ENCODE measurements around the gene CC2D2B. TPM values are rescaled to one million over a fixed set of nuclear protein-coding genes. Genes with fewer than 3 reads are reported as not detected.

CC2D2B gene
- total RNA-seq, 1 experiment from 2014 or later, result 0.30 TPM

GRCh38 chr10:95920798-95921426, 13.1 kb downstream of the CC2D2B start:
- H3K9ac ChIP-seq (ENCODE audit: low read length), result no peak overlapping the region

GRCh38 chr10:95925033-95925432, 17.3 kb downstream of the CC2D2B start:
- no peak for DNase-seq
- H3K27me3 ChIP-seq (ENCODE audit: low read length), result no peaks in the 10 kb centered on the region
- no peaks in the 10 kb centered on the region for H4K20me1 ChIP-seq (ENCODE audit: insufficient read depth, low read depth, low read length)
- H3K9ac ChIP-seq (ENCODE audit: low read length), result no peak overlapping the region
- no peak overlapping the region for H3K4me3 ChIP-seq (ENCODE audit: low read length)
- H3K9me3 ChIP-seq (ENCODE audit: low read length), result no peaks in the 10 kb centered on the region
- no peaks in the 10 kb centered on the region for H3K36me3 ChIP-seq (ENCODE audit: insufficient read depth, low read length)
- no peak overlapping the region for H2AFZ ChIP-seq (ENCODE audit: low read length)
- no peaks in the 10 kb centered on the region for H3K9me2 ChIP-seq (replicated peaks; ENCODE audit: insufficient read depth, low read length)
- H3K79me2 ChIP-seq (ENCODE audit: low read length), result no peaks in the 10 kb centered on the region
- no peaks in the 10 kb centered on the region for H3K4me1 ChIP-seq (ENCODE audit: low read length)
- H3K4me2 ChIP-seq (ENCODE audit: low read depth, low read length, poor library complexity, severe bottlenecking), result no peak overlapping the region
- H3K27ac ChIP-seq (ENCODE audit: low read length), result no peak overlapping the region

More at GRCh38 chr10:95920798-95921426, 13.1 kb downstream of the CC2D2B start:
- H3K79me2 ChIP-seq (ENCODE audit: low read length), result no peaks in the 10 kb centered on the region
- H3K4me1 ChIP-seq (ENCODE audit: low read length), result no peaks in the 10 kb centered on the region
- H3K4me2 ChIP-seq (ENCODE audit: low read depth, low read length, poor library complexity, severe bottlenecking), result no peak overlapping the region
- no peak for DNase-seq
- no peak overlapping the region for H3K4me3 ChIP-seq (ENCODE audit: low read length)
- H3K9me2 ChIP-seq (replicated peaks; ENCODE audit: insufficient read depth, low read length), result no peaks in the 10 kb centered on the region
- no peak overlapping the region for H3K27ac ChIP-seq (ENCODE audit: low read length)
- H3K9me3 ChIP-seq (ENCODE audit: low read length), result no peaks in the 10 kb centered on the region
- H3K36me3 ChIP-seq (ENCODE audit: insufficient read depth, low read length), result no peaks in the 10 kb centered on the region
- no peaks in the 10 kb centered on the region for H4K20me1 ChIP-seq (ENCODE audit: insufficient read depth, low read depth, low read length)
- H2AFZ ChIP-seq (ENCODE audit: low read length), result no peak overlapping the region
- H3K27me3 ChIP-seq (ENCODE audit: low read length), result no peaks in the 10 kb centered on the region

GRCh38 chr10:95935429-95935828, 27.7 kb downstream of the CC2D2B start:
- no peak overlapping the region for H3K9ac ChIP-seq (ENCODE audit: low read length)
- H3K9me3 ChIP-seq (ENCODE audit: low read length), result no peaks in the 10 kb centered on the region
- no peak overlapping the region for H3K4me2 ChIP-seq (ENCODE audit: low read depth, low read length, poor library complexity, severe bottlenecking)
- H3K4me3 ChIP-seq (ENCODE audit: low read length), result no peak overlapping the region
- H3K9me2 ChIP-seq (replicated peaks; ENCODE audit: insufficient read depth, low read length), result no peaks in the 10 kb centered on the region
- H2AFZ ChIP-seq (ENCODE audit: low read length), result no peak overlapping the region
- no peak overlapping the region for H3K27ac ChIP-seq (ENCODE audit: low read length)
- no peaks in the 10 kb centered on the region for H3K79me2 ChIP-seq (ENCODE audit: low read length)
- no peaks in the 10 kb centered on the region for H4K20me1 ChIP-seq (ENCODE audit: insufficient read depth, low read depth, low read length)
- no peak for DNase-seq
- no peaks in the 10 kb centered on the region for H3K4me1 ChIP-seq (ENCODE audit: low read length)
- H3K27me3 ChIP-seq (ENCODE audit: low read length), result no peaks in the 10 kb centered on the region
- H3K36me3 ChIP-seq (ENCODE audit: insufficient read depth, low read length), result no peaks in the 10 kb centered on the region

GRCh38 chr10:95941115-95941514, 33.3 kb downstream of the CC2D2B start:
- Histone ChIP-seq H3K27ac (ENCODE audit: low read length) (no peak overlapping the region), H3K4me1 (ENCODE audit: low read length) (no peaks in the 10 kb centered on the region), H3K27me3 (ENCODE audit: low read length) (no peaks in the 10 kb centered on the region), H3K9me3 (ENCODE audit: low read length) (no peaks in the 10 kb centered on the region), H3K36me3 (ENCODE audit: insufficient read depth, low read length) (no peaks in the 10 kb centered on the region), H3K9ac (ENCODE audit: low read length) (no peak overlapping the region), H3K79me2 (ENCODE audit: low read length) (no peaks in the 10 kb centered on the region), H3K4me2 (ENCODE audit: low read depth, low read length, poor library complexity, severe bottlenecking) (no peak overlapping the region), H4K20me1 (ENCODE audit: insufficient read depth, low read depth, low read length) (no peaks in the 10 kb centered on the region), H2AFZ (ENCODE audit: low read length) (no peak overlapping the region), H3K4me3 (ENCODE audit: low read length) (no peak overlapping the region), H3K9me2 (replicated peaks; ENCODE audit: insufficient read depth, low read length) (no peaks in the 10 kb centered on the region)
- no peak for DNase-seq

GRCh38 chr10:95963202-95963990, 55.6 kb downstream of the CC2D2B start:
- H3K4me3 ChIP-seq (ENCODE audit: low read length), result no peak overlapping the region
- H2AFZ ChIP-seq (ENCODE audit: low read length), result no peak overlapping the region
- no peak overlapping the region for H3K4me2 ChIP-seq (ENCODE audit: low read depth, low read length, poor library complexity, severe bottlenecking)
- peaks cover 5% of the 10 kb centered on the region for H3K4me1 ChIP-seq (ENCODE audit: low read length)
- no peaks in the 10 kb centered on the region for H3K9me2 ChIP-seq (replicated peaks; ENCODE audit: insufficient read depth, low read length)
- DNase-seq, result no peak
- no peak overlapping the region for H3K27ac ChIP-seq (ENCODE audit: low read length)
- no peak overlapping the region for H3K9ac ChIP-seq (ENCODE audit: low read length)
- no peaks in the 10 kb centered on the region for H4K20me1 ChIP-seq (ENCODE audit: insufficient read depth, low read depth, low read length)
- H3K9me3 ChIP-seq (ENCODE audit: low read length), result no peaks in the 10 kb centered on the region
- no peaks in the 10 kb centered on the region for H3K27me3 ChIP-seq (ENCODE audit: low read length)
- no peaks in the 10 kb centered on the region for H3K36me3 ChIP-seq (ENCODE audit: insufficient read depth, low read length)
- no peaks in the 10 kb centered on the region for H3K79me2 ChIP-seq (ENCODE audit: low read length)

- Histone ChIP-seq H3K9ac (ENCODE audit: low read length) (no peak overlapping the region), H3K4me3 (ENCODE audit: low read length) (no peak overlapping the region), H3K36me3 (ENCODE audit: insufficient read depth, low read length) (no peaks in the 10 kb centered on the region), H3K79me2 (ENCODE audit: low read length) (no peaks in the 10 kb centered on the region), H3K27ac (ENCODE audit: low read length) (no peak overlapping the region), H4K20me1 (ENCODE audit: insufficient read depth, low read depth, low read length) (no peaks in the 10 kb centered on the region), H3K9me3 (ENCODE audit: low read length) (no peaks in the 10 kb centered on the region), H3K4me1 (ENCODE audit: low read length) (peaks cover 5% of the 10 kb centered on the region), H3K27me3 (ENCODE audit: low read length) (no peaks in the 10 kb centered on the region), H3K4me2 (ENCODE audit: low read depth, low read length, poor library complexity, severe bottlenecking) (no peak overlapping the region), H2AFZ (ENCODE audit: low read length) (no peak overlapping the region), H3K9me2 (replicated peaks; ENCODE audit: insufficient read depth, low read length) (no peaks in the 10 kb centered on the region)
- no peak for DNase-seq
Observed at GRCh38 chr10:95963991-95964389, 56.2 kb downstream of the CC2D2B start.

GRCh38 chr10:95964756-95965155, 57.0 kb downstream of the CC2D2B start:
- H3K27ac ChIP-seq (ENCODE audit: low read length), result no peak overlapping the region
- H3K9me2 ChIP-seq (replicated peaks; ENCODE audit: insufficient read depth, low read length), result no peaks in the 10 kb centered on the region
- H2AFZ ChIP-seq (ENCODE audit: low read length), result no peak overlapping the region
- H3K27me3 ChIP-seq (ENCODE audit: low read length), result no peaks in the 10 kb centered on the region
- no peak overlapping the region for H3K4me3 ChIP-seq (ENCODE audit: low read length)
- no peak overlapping the region for H3K4me2 ChIP-seq (ENCODE audit: low read depth, low read length, poor library complexity, severe bottlenecking)
- H4K20me1 ChIP-seq (ENCODE audit: insufficient read depth, low read depth, low read length), result no peaks in the 10 kb centered on the region
- no peaks in the 10 kb centered on the region for H3K79me2 ChIP-seq (ENCODE audit: low read length)
- H3K9me3 ChIP-seq (ENCODE audit: low read length), result no peaks in the 10 kb centered on the region
- H3K9ac ChIP-seq (ENCODE audit: low read length), result no peak overlapping the region
- H3K4me1 ChIP-seq (ENCODE audit: low read length), result peaks cover 5% of the 10 kb centered on the region
- DNase-seq, result no peak
- H3K36me3 ChIP-seq (ENCODE audit: insufficient read depth, low read length), result no peaks in the 10 kb centered on the region

GRCh38 chr10:95976362-95977229, 68.8 kb downstream of the CC2D2B start:
- Histone ChIP-seq H3K9me2 (replicated peaks; ENCODE audit: insufficient read depth, low read length) (no peaks in the 10 kb centered on the region), H2AFZ (ENCODE audit: low read length) (no peak overlapping the region), H3K4me2 (ENCODE audit: low read depth, low read length, poor library complexity, severe bottlenecking) (no peak overlapping the region), H3K4me3 (ENCODE audit: low read length) (no peak overlapping the region), H3K9me3 (ENCODE audit: low read length) (no peaks in the 10 kb centered on the region), H3K9ac (ENCODE audit: low read length) (no peak overlapping the region), H3K27ac (ENCODE audit: low read length) (no peak overlapping the region), H3K79me2 (ENCODE audit: low read length) (no peaks in the 10 kb centered on the region), H3K27me3 (ENCODE audit: low read length) (no peaks in the 10 kb centered on the region), H4K20me1 (ENCODE audit: insufficient read depth, low read depth, low read length) (no peaks in the 10 kb centered on the region), H3K4me1 (ENCODE audit: low read length) (no peaks in the 10 kb centered on the region), H3K36me3 (ENCODE audit: insufficient read depth, low read length) (no peaks in the 10 kb centered on the region)
- DNase-seq, result no peak
